Measurements from ENCODE around the gene SUCLG1. TPM values are rescaled to one million over a fixed set of nuclear protein-coding genes. Genes with fewer than 3 reads are reported as not detected.
A peak's percentile ranks its signal among the peaks of the same experiment; 100 is the strongest.
"Not testable (repeated sequence)": the region's sequence is repeated elsewhere in the genome, so short reads cannot be mapped to it uniquely, and the experiment has no call there.

The SUCLG1 gene
- polyA plus RNA-seq (ENCODE audit: insufficient read length in 4 of 4) = 100 to 1,000 TPM in 3 of 4 donors, 10 to 100 TPM in 1; 67.3 to 182 (median 173) TPM

- peak; percentile 74 to 82 (median 78) for DNase-seq (ENCODE audit: low read depth in 4 of 4, low spot score in 3 of 4)
Observed at GRCh38 chr2:84459018-84459943, at the start of gene SUCLG1. Gene SUCLG1 (minus strand): TSS chr2:84459280. CDS start chr2:84459269, 11 bp downstream.

DNA sequence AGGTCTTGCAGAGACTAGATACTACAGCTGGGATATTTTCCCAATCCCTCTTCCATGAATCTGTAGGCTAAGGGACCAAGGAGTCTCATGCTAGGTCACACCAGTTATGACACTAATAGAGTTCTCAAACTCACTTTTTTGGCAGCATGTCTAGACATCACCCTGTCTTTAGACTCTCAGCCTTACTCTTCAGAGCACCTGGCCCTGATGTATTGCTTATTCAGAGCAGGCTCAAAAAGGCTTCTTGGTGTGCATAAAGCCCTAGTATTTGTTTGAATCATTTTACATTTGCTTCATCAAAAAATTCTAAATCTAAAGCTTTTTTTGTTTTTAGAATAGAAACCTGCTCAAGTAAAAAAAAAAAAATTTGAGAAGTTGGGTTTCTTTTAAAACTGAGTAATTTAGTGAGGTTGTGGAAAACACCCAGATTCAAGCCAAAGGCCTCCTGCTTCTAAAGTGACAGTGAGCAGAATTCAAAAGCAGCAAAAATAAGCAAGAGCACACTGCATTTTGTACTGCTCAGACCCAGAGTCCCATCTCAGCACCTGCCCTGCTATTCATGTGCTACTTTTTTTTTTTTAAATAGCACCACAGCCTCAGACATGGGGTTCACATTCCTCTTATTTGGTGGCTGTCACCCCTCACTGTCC, 39.2 kb upstream of the SUCLG1 start:
- no peak for DNase-seq (ENCODE audit: low read depth in 4 of 4, low spot score in 3 of 4)

DNA sequence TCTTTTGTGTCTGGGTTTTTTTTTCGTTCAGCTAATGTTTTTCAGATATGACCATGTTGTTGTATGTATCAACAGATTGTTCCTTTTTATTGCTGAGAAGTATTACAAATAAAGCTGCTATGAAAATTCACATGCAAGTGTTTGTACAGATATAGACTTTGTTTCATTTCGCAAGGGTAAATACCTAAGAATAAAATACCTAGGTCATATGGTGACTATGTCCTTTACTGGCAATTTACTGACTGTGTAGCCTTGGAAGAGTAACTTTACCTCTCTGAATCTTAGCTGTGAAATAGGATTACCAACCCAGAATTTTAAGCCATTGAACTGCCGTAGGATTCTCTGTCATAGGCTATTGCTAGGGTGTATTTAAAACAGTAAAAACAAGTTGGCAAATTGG, 38.2 kb upstream of the SUCLG1 start:
- no peak for DNase-seq (ENCODE audit: low read depth in 4 of 4, low spot score in 3 of 4)

GRCh38 chr2:84496386-84496785, 37.3 kb upstream of the SUCLG1 start:
- no peak for DNase-seq (ENCODE audit: low read depth in 4 of 4, low spot score in 3 of 4)

- DNase-seq (ENCODE audit: low read depth in 4 of 4, low spot score in 3 of 4) = peak in 2 of 4 donors; percentile 47 to 61
Observed at GRCh38 chr2:84495539-84496146, 36.6 kb upstream of the SUCLG1 start.

DNA sequence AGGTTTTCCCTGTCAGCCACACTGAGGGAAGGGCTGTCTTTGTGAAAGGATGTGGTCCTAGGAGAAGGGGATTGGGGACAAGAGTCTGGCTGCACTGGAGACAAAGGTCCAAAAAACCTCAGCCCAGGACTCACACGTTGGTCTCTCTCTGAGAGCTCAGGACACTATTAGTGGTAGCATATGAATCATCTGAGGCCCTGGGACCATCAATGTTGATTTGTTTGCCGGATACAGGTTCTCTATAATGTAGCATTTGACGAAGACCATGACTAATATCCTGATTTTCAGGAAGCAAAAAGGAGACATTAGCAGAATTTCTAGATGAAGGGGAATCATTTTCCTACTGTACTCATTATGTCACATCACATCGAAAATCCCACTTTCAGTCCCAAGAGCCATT, 35.0 kb upstream of the SUCLG1 start:
- DNase-seq (ENCODE audit: low read depth in 4 of 4, low spot score in 3 of 4) = no peak

DNA sequence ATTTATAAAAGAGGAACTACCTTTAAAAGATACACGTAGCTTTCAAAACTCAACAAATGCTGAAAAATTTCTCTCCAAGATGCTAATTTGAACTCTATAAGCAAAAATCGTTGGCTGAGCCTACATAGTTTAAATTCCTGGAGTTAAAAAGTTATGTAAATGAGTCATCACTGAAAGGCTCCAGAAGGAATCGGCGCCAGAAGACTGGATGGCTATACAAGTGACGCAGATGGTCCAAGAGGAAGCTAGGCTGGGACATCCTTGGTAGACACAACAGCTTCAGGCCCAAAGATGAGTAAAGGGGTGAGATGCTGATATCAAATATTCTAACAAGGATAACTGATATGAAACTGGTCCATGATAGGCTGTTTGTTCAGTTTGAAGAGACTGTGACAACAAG, 34.4 kb upstream of the SUCLG1 start:
- DNase-seq (ENCODE audit: low read depth in 4 of 4, low spot score in 3 of 4) = no peak

DNA sequence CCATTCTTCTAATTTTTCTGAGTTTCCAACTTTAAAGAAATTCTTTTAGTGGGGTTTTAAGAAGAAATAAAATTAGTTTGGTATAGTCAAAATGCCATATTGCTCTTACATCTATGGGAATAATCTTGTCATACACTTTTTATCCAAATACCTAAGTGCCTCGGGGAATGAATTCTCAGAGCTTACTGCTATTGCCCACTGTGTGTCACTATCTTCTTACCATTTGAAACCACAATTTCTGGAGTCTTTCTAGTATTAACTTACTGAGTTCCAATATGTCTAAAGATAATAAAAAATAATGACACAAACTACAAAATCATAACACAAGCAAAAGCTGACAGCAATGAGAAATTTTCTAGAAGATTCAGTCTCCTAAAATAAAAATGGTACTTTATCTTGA, 33.5 kb upstream of the SUCLG1 start:
- no peak for DNase-seq (ENCODE audit: low read depth in 4 of 4, low spot score in 3 of 4)

- no peak for DNase-seq (ENCODE audit: low read depth in 4 of 4, low spot score in 3 of 4)
Observed at GRCh38 chr2:84491741-84492140, 32.7 kb upstream of the SUCLG1 start.

- no peak for DNase-seq (ENCODE audit: low read depth in 4 of 4, low spot score in 3 of 4)
Observed at GRCh38 chr2:84491256-84491655, 32.2 kb upstream of the SUCLG1 start.

DNA sequence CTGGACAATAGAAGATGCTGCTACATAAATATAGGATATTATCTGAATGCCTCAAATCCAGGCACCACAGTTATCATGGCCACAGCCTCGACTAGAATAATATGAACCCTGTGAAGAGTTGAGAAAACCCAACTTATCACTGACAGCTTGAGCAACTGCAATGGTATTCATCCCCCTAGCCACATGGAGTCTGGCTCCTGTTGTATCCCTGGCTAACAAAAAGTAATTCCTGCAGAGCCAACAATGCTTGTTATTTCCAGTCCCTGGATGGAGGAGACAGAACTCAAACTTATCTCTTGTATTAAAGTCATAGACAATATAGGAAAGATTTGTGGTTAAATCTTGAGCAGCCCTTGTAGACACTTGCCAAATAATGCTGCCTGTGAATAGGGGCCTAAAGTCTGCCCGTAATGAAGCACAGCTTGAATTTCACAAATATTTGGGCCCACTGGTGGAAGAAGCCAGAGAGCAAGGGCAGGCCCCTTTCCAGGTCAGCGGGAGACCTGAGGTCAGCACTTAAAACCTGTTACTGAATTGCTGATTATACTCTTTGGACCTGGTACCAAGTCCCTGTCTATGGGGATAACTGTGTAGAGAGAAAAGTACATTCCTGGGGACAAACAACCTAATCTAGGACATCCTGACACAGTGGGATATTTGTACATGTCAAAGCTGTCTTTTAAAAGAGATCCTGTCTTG, 28.4 kb upstream of the SUCLG1 start:
- no peak for DNase-seq (ENCODE audit: low read depth in 4 of 4, low spot score in 3 of 4)

GRCh38 chr2:84486441-84487115, 27.5 kb upstream of the SUCLG1 start:
- DNase-seq (ENCODE audit: low read depth in 4 of 4, low spot score in 3 of 4) = peak; percentile 45 to 58 (median 52)

- DNase-seq (ENCODE audit: low read depth in 4 of 4, low spot score in 3 of 4) = no peak
Observed at GRCh38 chr2:84483320-84483719, 24.2 kb upstream of the SUCLG1 start.

GRCh38 chr2:84482603-84483002, 23.5 kb upstream of the SUCLG1 start:
- no peak for DNase-seq (ENCODE audit: low read depth in 4 of 4, low spot score in 3 of 4)

DNA sequence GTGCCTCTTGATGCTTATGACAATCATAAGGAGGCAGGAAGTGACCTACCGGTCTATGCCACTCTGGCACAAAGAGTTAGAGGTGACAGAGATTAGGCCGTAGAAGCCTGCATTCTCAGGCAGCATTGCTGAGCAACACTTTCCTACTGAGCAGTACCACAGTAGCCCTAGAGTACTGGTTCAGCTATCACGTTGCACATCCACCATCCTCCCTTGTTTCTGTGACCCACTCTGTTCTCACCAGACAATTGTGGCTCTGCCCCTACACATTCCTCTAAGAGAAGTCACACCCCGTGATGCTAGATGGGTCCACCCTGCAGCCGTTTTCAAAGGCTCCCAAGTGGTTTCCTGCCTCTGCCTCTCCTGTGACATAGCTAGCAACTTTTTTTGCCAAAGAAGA, 22.6 kb upstream of the SUCLG1 start:
- no peak for DNase-seq (ENCODE audit: low read depth in 4 of 4, low spot score in 3 of 4)

GRCh38 chr2:84478867-84479266, 19.8 kb upstream of the SUCLG1 start:
- DNase-seq (ENCODE audit: low read depth in 4 of 4, low spot score in 3 of 4) = no peak

GRCh38 chr2:84477886-84478285, 18.8 kb upstream of the SUCLG1 start:
- no peak for DNase-seq (ENCODE audit: low read depth in 4 of 4, low spot score in 3 of 4)

DNA sequence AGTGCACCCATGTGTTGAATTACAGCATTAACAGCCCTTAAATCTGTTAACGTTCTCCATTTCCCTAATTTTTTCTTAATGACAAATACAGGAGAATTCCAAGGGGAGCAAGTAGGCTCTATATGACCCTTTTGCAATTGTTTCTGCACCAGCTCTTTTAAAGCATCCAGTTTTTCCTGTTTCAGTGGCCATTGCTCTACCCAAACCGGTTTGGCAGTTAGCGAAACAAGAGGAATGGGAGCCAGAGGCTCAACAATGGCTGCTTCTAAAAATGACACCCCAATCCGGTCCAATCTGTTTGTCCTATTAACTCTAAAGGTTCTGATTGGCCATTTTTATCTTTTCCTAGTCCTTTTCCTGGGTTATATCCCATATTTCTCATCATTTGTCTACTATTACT, 15.1 kb upstream of the SUCLG1 start:
- DNase-seq (ENCODE audit: low read depth in 4 of 4, low spot score in 3 of 4) = no peak

DNA sequence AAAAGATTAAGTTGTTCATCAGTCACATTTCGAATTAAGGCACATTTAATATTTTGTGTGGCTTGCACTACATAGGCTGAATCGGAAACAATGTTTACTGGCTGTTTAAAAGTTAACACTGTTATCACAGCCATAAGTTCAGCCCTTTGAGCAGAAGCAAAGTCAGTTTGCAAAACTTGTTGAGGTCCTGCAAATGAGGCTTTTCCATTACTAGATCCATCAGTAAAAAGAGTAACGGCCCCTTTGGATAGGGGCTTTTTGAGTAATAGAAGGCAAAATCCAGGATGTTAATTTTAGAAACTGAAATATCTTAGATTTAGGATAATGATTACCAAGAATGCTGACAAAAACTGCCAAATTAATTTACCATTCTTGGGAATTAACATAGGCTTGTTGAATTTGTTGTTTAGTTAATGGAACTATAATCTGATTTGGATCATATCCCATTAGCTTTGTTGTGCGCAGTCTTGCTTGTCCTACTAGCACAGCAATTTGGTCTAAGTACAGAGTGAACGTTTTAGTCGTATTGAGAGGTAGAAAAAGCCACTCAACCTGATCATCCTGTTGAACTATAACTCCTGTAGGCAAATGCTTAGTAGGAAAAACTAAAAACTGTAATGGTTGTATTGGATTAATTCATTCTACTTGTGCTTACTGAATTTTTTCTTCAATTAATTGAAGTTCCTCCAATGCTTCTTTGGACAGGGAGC, 13.9 kb upstream of the SUCLG1 start:
- no peak for DNase-seq (ENCODE audit: low read depth in 4 of 4, low spot score in 3 of 4)

DNA sequence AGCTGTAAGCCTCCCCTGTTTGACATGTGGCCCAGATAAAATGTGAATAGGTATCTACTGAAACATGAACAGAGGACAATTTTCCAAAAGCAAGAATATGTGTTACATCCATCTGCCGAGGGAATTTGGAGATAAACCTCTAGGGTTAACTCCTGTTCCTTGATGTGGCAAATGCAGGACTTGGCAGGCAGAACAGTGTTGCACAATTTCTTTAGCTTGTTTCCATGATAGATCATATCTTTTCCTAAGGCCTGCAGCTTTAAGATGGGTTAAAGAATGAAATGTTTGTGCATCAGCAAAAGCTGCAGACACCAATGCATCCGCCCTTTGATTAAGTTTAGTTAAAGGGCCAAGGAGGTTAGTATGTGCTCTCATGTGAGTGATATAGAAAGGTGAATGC, 13.3 kb upstream of the SUCLG1 start:
- not testable (repeated sequence) for DNase-seq (ENCODE audit: low read depth in 4 of 4, low spot score in 3 of 4)
